PFSK-1 (cell line): ENCODE data around the gene PRKAR1B.

ENCODE experiments used
- FOXP2 ChIP-seq: optimal IDR thresholded peaks from 2 replicates; pipeline ENCODE3; 2011; ENCODE audit warnings: borderline replicate concordance, control low read depth, inconsistent platforms; ENCODE audit not compliant: insufficient read depth; ENCODE audit errors: extremely low read length, extremely low read depth
- POLR2AphosphoS5 ChIP-seq: IDR thresholded peaks from 2 replicates; pipeline ENCODE4 v1.6.1; 2012; ENCODE audit warnings: low read depth, mild to moderate bottlenecking, control low read depth, low read length, moderate library complexity
- REST ChIP-seq, 2 experiments: IDR thresholded peaks; 2 replicates each; pipeline versions ENCODE4 v1.6.1 to v1.8.0; 2011 to 2012; ENCODE audit warnings: low read depth in 2 of 2, low read length in 2 of 2, control low read depth in 1 of 2, inconsistent platforms in 1 of 2, mild to moderate bottlenecking in 1 of 2, moderate library complexity in 1 of 2; ENCODE audit not compliant: insufficient read depth in 1 of 2
- SIN3A ChIP-seq: IDR thresholded peaks from 2 replicates; pipeline ENCODE4 v1.6.1; 2012; ENCODE audit warnings: mild to moderate bottlenecking, low read length, moderate library complexity, borderline replicate concordance; ENCODE audit not compliant: insufficient read depth
- TAF1 ChIP-seq: IDR thresholded peaks from 2 replicates; pipeline ENCODE4 v1.6.1; 2012; ENCODE audit warnings: low read length, control low read depth, borderline replicate concordance; ENCODE audit not compliant: insufficient read depth

Gene PRKAR1B

GRCh38 chr7:762885-763284 is 35.8 kb upstream of the PRKAR1B start:
- TF ChIP-seq POLR2AphosphoS5: no peak
- no peak for TF ChIP-seq TAF1
- TF ChIP-seq FOXP2: no peak
- no peak for TF ChIP-seq REST (IDR thresholded peaks at IDR 0.05; ENCODE audit: insufficient read depth in 1 of 2, low read depth in 2 of 2, low read length in 2 of 2)
- TF ChIP-seq SIN3A: no peak

- TF ChIP-seq TAF1: no peak
- TF ChIP-seq REST (IDR thresholded peaks at IDR 0.05; ENCODE audit: insufficient read depth in 1 of 2, low read depth in 2 of 2, low read length in 2 of 2): no peak
Observed at GRCh38 chr7:761631-762030, 34.5 kb upstream of the PRKAR1B start.

- TF ChIP-seq POLR2AphosphoS5: no peak
- no peak for TF ChIP-seq SIN3A
- TF ChIP-seq TAF1: no peak
- no peak for TF ChIP-seq REST (IDR thresholded peaks at IDR 0.05; ENCODE audit: insufficient read depth in 1 of 2, low read depth in 2 of 2, low read length in 2 of 2)
Observed at GRCh38 chr7:761101-761500, 34.0 kb upstream of the PRKAR1B start.

- TF ChIP-seq REST (IDR thresholded peaks at IDR 0.05; ENCODE audit: insufficient read depth in 1 of 2, low read depth in 2 of 2, low read length in 2 of 2): no peak
- TF ChIP-seq SIN3A: no peak
- TF ChIP-seq FOXP2: no peak
Observed at GRCh38 chr7:760006-760405, 32.9 kb upstream of the PRKAR1B start.

- TF ChIP-seq FOXP2 (no peak), SIN3A (no peak), REST (IDR thresholded peaks at IDR 0.05; ENCODE audit: insufficient read depth in 1 of 2, low read depth in 2 of 2, low read length in 2 of 2) (no peak), TAF1 (no peak), POLR2AphosphoS5 (no peak)
Observed at GRCh38 chr7:759569-759968, 32.5 kb upstream of the PRKAR1B start.
